ENCODE results near the gene HELB.

DNA sequence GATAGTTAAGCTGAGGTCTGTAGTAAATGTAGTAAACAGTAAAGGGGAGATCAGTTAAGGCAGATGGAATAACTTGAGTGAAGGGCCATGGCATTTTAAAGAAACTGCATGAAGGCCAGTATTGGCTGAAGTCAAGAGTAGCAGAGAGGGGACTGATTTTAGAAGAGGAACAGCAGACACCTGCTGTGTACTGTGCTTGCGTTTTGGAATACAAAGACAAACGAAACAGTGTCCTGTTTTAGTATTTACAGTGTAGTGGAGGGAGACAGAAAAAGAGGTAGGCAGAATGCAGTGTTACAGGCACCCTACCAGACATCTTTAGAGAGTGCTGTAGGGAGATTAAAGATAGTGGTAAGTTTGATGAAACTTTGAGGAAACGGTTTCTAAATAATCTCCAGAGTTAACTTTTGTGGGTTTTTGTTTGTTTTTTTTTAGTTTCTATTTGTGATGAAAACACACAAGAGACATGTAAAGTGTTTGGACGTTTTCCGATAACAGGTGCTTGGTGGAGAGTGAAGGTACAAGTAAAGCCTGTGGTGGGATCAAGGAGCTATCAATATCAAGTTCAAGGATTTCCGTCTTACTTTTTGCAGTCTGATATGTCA lies 2.1 kb downstream of the HELB start:
- TF ChIP-seq, protein P1, sequence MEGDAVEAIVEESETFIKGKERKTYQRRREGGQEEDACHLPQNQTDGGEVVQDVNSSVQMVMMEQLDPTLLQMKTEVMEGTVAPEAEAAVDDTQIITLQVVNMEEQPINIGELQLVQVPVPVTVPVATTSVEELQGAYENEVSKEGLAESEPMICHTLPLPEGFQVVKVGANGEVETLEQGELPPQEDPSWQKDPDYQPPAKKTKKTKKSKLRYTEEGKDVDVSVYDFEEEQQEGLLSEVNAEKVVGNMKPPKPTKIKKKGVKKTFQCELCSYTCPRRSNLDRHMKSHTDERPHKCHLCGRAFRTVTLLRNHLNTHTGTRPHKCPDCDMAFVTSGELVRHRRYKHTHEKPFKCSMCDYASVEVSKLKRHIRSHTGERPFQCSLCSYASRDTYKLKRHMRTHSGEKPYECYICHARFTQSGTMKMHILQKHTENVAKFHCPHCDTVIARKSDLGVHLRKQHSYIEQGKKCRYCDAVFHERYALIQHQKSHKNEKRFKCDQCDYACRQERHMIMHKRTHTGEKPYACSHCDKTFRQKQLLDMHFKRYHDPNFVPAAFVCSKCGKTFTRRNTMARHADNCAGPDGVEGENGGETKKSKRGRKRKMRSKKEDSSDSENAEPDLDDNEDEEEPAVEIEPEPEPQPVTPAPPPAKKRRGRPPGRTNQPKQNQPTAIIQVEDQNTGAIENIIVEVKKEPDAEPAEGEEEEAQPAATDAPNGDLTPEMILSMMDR (conservative IDR thresholded peaks at IDR 0.05; ENCODE audit: low read depth, low read length) = no peak
- no peak for TF ChIP-seq CEBPB (IDR thresholded peaks at IDR 0.05; ENCODE audit: low read depth, low read length)
- TF ChIP-seq RAD21 (IDR thresholded peaks at IDR 0.05; ENCODE audit: low read length) = no peak
- TF ChIP-seq POLR2A (IDR thresholded peaks at IDR 0.05; ENCODE audit: low read depth, low read length) = no peak
- TF ChIP-seq FOS (IDR thresholded peaks at IDR 0.05; ENCODE audit: low read depth, low read length) = no peak
- TF ChIP-seq NFE2L2 (IDR thresholded peaks at IDR 0.05; ENCODE audit: low read depth, low read length) = no peak
- no peak for TF ChIP-seq USF2 (IDR thresholded peaks at IDR 0.05; ENCODE audit: low read depth, low read length)
- TF ChIP-seq RCOR1 (IDR thresholded peaks at IDR 0.05; ENCODE audit: insufficient replicate concordance, low read length) = no peak
- no peak for TF ChIP-seq CHD1 (IDR thresholded peaks at IDR 0.05; ENCODE audit: low read depth, low read length)
